Panc1 (cell line): ENCODE results near the gene PSRC1. TPM values are rescaled to one million over a fixed set of nuclear protein-coding genes. Genes with fewer than 3 reads are reported as not detected.

Experiments used
- ATAC-seq: fragments of 200-7000 bp; cut with Tn5 transposase; 2 replicates; pipeline ENCODE4 v1.9.1; 2020; ENCODE audit warnings: mild to moderate bottlenecking, moderate library complexity
- BruUV-seq: library from RNA; stranded (reverse); fragments of 400-500 nt; replicated peaks from 2 replicates; lab custom pipeline; 2021; lab: Mats Ljungman, UMichigan
- CTCF ChIA-PET: fragments of 300-600 bp; sonication (Branson Sonifier 250); formaldehyde crosslinking; loops from one replicate; lab custom pipeline; 2022; ENCODE audit warnings: antibody characterized with exemption; lab: Charles Lee
- POLR2A ChIA-PET: fragments of 300-600 bp; sonication (Branson Sonifier 250); formaldehyde crosslinking; loops from one replicate; lab custom pipeline; 2022; ENCODE audit warnings: antibody characterized with exemption; lab: Charles Lee
- DNase-seq: peaks from one replicate; pipeline ENCODE4 v3.0.0-alpha.2; 2010; ENCODE audit warnings: low read depth, low spot score
- H3K27ac ChIP-seq: 2 replicates; pipeline ENCODE4 v1.5.1; 2011; ENCODE audit warnings: mild to moderate bottlenecking, low read length, inconsistent platforms
- H3K27me3 ChIP-seq: fragments of 200-500 bp; sonication (Bioruptor generic); 2 replicates; pipeline ENCODE4 v1.6.0; 2014; ENCODE audit warnings: low read length, inconsistent platforms; ENCODE audit not compliant: control insufficient read depth, insufficient read depth
- H3K36me3 ChIP-seq: fragments of 200-500 bp; sonication (Bioruptor generic); 2 replicates; pipeline ENCODE4 v1.5.1; 2014; ENCODE audit warnings: inconsistent platforms, mild to moderate bottlenecking, low read length, moderate library complexity; ENCODE audit not compliant: control insufficient read depth, insufficient read depth
- H3K4me1 ChIP-seq: 2 replicates; pipeline ENCODE4 v1.5.1; 2011; ENCODE audit warnings: inconsistent platforms, mild to moderate bottlenecking, low read length, moderate library complexity; ENCODE audit not compliant: control insufficient read depth, insufficient read depth
- H3K4me3 ChIP-seq, 2 experiments: 2 replicates each; pipeline ENCODE4 v1.5.1; 2011 to 2012; ENCODE audit warnings: low read depth in 2 of 2, low read length in 2 of 2, mild to moderate bottlenecking in 2 of 2, inconsistent platforms in 1 of 2, moderate library complexity in 1 of 2
- H3K9me3 ChIP-seq: fragments of 200-500 bp; sonication (Bioruptor generic); 2 replicates; pipeline ENCODE4 v1.5.1; 2014; ENCODE audit warnings: low read depth, mild to moderate bottlenecking, inconsistent platforms, low read length, moderate library complexity; ENCODE audit not compliant: control insufficient read depth, insufficient read depth
- CTCF ChIP-seq: fragments of 450-650 bp; IDR thresholded peaks from 2 replicates; pipeline ENCODE4 v1.5.1; 2017; ENCODE audit warnings: mild to moderate bottlenecking
- POLR2AphosphoS5 ChIP-seq: IDR thresholded peaks from 2 replicates; pipeline ENCODE4 v1.6.1; 2012; ENCODE audit warnings: mild to moderate bottlenecking, low read depth, low read length, moderate library complexity
- REST ChIP-seq, 2 experiments: IDR thresholded peaks; 2 replicates each; pipeline ENCODE4 v1.6.1; 2011 to 2012; ENCODE audit warnings: low read depth in 2 of 2, control low read depth in 1 of 2, low read length in 1 of 2, mild to moderate bottlenecking in 1 of 2, moderate library complexity in 1 of 2; ENCODE audit not compliant: insufficient read depth in 1 of 2
- SIN3A ChIP-seq: IDR thresholded peaks from 2 replicates; pipeline ENCODE4 v1.6.1; 2012; ENCODE audit warnings: low read depth, mild to moderate bottlenecking, low read length, moderate library complexity, borderline replicate concordance; ENCODE audit not compliant: insufficient read depth
- TCF7L2 ChIP-seq: IDR thresholded peaks from 2 replicates; pipeline ENCODE4 v1.6.1; 2011; ENCODE audit warnings: mild to moderate bottlenecking, low read depth, low read length, inconsistent platforms
- in situ Hi-C: cut with HindIII; loops from 2 replicates; pipeline ENCODE4 v1.10.0; 2016; ENCODE audit warnings: low sequenced_read_pairs, low pct_unique_long_range_greater_than_20kb
- intact Hi-C: fragments of 100-400 bp; cut with micrococcal nuclease; formaldehyde crosslinking; loops from one replicate; pipeline ENCODE4 v1.10.0; 2022; ENCODE audit not compliant: unreplicated experiment
- total RNA-seq: library from RNA; stranded (reverse); gene quantifications from one replicate; pipeline ENCODE4 v1.2.1, GENCODE V29; 2021; ENCODE audit not compliant: unreplicated experiment

PSRC1 gene
- total RNA-seq, 1 experiment from 2014 or later: 40.6 TPM

GRCh38 chr1:109304226-109304920 lies 21.4 kb upstream of the PSRC1 start:
- ATAC-seq (no peak), DNase-seq (no peak)
- intact Hi-C loops: no loop called here
- BruUV-seq: no TSS peak
- Histone ChIP-seq H3K9me3 (no peaks in the 10 kb centered on the region), H3K4me3 (no peak overlapping the region), H3K27me3 (no peaks in the 10 kb centered on the region), H3K36me3 (no peaks in the 10 kb centered on the region), H3K4me1 (no peaks in the 10 kb centered on the region), H3K27ac (no peak overlapping the region)
- no peak for TF ChIP-seq SIN3A
- TF ChIP-seq REST (IDR thresholded peaks at IDR 0.05; ENCODE audit: insufficient read depth in 1 of 2, low read depth in 2 of 2, low read length in 1 of 2): no peak
- no peak for TF ChIP-seq POLR2AphosphoS5
- POLR2A ChIA-PET: no interaction called here
- CTCF ChIA-PET: interaction anchor here (0.5 to 0.9 kb wide), 2 partner anchors 94 to 113 kb away, joined by 3 read pairs; no protein-coding TSS in a partner anchor
- in situ Hi-C loops: no loop called here

- ATAC-seq (no peak), DNase-seq (no peak)
- TF ChIP-seq TCF7L2: no peak
- Histone ChIP-seq H3K27ac (no peak overlapping the region), H3K4me3 (no peak overlapping the region), H3K4me1 (no peaks in the 10 kb centered on the region), H3K27me3 (no peaks in the 10 kb centered on the region), H3K9me3 (no peaks in the 10 kb centered on the region), H3K36me3 (no peaks in the 10 kb centered on the region)
- in situ Hi-C loops: no loop called here
- intact Hi-C loops: no loop called here
- no TSS peak for BruUV-seq
- CTCF ChIA-PET: no interaction called here
- POLR2A ChIA-PET: no interaction called here
These were observed 18.9 kb upstream of the PSRC1 start for GRCh38 chr1:109301874-109302273.

- DNase-seq (no peak), ATAC-seq (no peak)
- in situ Hi-C loops (no loop called here), intact Hi-C loops (no loop called here)
- ChIA-PET CTCF (no interaction called here), POLR2A (no interaction called here)
- Histone ChIP-seq H3K4me1 (no peaks in the 10 kb centered on the region), H3K9me3 (no peaks in the 10 kb centered on the region), H3K27me3 (no peaks in the 10 kb centered on the region), H3K36me3 (no peaks in the 10 kb centered on the region), H3K4me3 (no peak overlapping the region), H3K27ac (no peak overlapping the region)
- BruUV-seq: no TSS peak
- TF ChIP-seq CTCF (no peak), REST (IDR thresholded peaks at IDR 0.05; ENCODE audit: insufficient read depth in 1 of 2, low read depth in 2 of 2, low read length in 1 of 2) (no peak), POLR2AphosphoS5 (no peak), TCF7L2 (no peak), SIN3A (no peak)
These were observed 17.8 kb upstream of the PSRC1 start for GRCh38 chr1:109300650-109301151.
